NCI-H2029 (cell line): ENCODE data around the gene ARHGAP6.
"Not testable (repeated sequence)": the region's sequence is repeated elsewhere in the genome, so short reads cannot be mapped to it uniquely, and the experiment has no call there.

Experiments used
- DNase-seq: peaks from one replicate; lab custom pipeline; 2025; lab: John Stamatoyannopoulos, UW

The ARHGAP6 gene

DNA sequence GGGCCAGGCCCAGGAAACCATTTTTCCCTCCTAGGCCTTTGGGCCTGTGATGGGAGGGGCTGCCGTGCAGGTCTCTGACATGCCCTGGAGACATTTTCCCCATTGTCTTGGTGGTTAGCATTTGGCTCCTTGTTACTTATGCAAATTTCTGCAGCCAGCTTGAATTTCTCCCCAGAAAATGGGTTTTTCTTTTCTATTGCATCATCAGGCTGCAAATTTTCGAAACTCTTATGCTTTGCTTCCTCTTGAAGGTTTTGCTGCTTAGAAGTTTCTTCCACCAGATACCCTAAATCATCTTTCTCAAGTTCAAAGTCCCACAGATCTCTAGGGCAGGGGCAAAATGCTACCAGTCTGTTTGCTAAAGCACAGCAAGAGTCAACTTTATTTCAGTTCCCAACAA is 430.3 kb downstream of the ARHGAP6 start:
- DNase-seq: not testable (repeated sequence)

DNA sequence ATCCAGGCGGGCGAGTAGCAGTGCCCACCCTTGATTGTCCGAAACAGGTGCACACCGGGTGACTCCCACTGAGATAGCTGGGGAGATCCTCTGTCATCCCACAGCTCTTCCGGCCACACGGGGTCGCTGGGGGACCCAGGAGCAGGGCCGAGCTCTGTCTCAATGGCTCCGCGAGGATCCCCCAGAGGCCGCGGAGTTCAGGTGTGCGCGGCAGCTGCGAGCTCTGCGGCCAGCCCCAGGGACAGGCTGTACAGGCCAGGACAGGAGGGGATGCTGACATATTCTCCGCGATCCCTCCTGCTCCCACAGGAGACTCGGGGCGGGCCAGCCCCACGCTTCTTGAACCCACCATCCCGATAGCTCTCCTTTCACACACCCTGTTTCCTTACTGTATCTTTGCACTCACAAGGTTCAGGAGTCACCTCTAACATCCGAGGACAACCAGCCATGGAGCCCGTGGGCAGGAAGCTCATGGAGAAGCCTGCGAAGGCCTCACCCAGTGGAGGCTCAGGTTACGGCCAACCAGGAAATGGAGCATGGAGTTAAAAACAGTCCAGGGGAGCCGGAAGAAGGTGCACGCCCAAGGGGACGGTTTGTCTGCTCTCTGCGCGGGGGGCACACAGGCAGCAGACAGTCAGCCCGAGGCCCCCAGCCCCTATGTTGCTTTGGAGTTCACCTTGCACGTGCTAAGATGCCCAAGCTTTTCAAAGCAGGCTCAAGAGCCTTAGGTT is 450.4 kb downstream of the ARHGAP6 start:
- no peak for DNase-seq

- DNase-seq: no peak
Measured at GRCh38 chrX:11214346-11215190, 451.2 kb downstream of the ARHGAP6 start.

DNA sequence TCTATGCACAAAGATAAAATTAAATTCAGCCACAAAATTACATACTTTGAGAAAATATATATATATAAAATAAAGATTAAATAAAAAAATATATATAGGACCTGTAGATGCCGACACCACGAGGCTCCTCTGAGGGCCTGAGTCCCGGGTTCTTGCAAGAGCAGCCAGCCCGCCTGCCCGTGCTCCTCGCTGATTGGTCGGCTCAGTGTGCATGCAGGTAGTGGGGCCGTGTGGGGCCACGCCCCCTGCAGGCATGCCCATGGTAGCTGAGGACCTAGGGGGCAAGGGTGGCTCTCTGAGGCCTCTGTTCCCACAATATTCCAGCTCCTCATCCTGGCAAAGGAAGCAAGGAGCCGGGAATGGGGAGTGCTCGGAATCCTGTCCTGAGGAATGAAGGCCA is 453.0 kb downstream of the ARHGAP6 start:
- no peak for DNase-seq

DNA sequence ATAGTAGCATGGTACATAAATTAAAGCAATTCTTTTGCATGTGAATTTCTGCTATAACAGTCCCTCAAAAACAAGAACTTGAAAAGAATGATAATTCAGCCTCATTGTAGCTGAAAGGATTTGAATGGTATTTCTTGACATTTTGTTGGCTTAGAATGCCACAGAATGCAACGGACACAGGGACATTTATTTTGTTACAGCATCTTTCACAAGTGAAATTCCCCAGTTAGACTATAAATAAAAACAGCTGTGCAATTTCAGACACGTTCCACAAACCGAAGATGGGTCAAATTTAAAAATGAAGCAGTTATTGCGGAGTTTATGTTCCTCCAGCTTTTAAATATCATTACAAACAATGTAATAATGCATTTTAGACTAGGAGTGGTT is 455.3 kb downstream of the ARHGAP6 start:
- no peak for DNase-seq

GRCh38 chrX:11209798-11210414 is 455.8 kb downstream of the ARHGAP6 start:
- no peak for DNase-seq

GRCh38 chrX:11206716-11207115 is 459.0 kb downstream of the ARHGAP6 start:
- DNase-seq: no peak

DNA sequence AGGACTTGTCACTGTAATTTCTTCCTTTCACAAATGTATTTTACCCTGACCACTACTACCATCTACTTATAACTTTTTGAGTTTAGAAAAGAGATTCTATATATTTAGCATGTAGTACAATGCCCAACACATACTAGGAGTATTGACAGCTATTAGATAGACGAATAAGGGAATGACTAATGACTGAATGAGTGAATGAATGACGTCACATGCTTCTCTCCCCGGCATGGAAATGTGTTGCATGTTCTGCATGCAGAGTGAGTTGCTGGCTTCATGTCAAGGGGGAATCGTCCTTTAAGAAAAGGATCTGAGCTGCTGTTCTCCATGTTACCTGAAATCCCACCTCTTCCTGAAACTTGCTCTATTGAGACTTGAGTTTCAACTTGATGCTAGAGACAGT is 459.9 kb downstream of the ARHGAP6 start:
- DNase-seq: no peak

GRCh38 chrX:11197671-11198070 is 468.0 kb downstream of the ARHGAP6 start:
- no peak for DNase-seq

DNA sequence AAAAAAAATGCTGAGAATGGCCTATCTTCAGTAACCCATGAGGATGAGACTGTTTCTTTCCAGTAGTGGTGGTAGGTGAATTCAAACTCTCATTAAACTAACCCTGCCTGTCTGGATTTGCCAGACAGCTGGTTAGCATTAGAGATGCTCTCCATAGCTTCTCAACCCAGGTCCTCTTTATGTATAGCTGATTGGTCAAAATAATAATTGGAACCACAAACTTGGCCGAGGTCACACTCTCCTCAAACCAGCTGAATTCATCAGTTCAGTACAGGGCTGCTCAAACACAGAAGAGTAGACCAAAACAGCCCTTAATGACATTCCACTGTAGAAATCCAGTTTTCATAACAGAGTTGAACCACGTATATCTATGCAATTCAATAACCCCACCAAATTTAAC is 469.2 kb downstream of the ARHGAP6 start:
- no peak for DNase-seq

- DNase-seq: peak; percentile 6
Measured at GRCh38 chrX:11193035-11193469, 472.7 kb downstream of the ARHGAP6 start.

DNA sequence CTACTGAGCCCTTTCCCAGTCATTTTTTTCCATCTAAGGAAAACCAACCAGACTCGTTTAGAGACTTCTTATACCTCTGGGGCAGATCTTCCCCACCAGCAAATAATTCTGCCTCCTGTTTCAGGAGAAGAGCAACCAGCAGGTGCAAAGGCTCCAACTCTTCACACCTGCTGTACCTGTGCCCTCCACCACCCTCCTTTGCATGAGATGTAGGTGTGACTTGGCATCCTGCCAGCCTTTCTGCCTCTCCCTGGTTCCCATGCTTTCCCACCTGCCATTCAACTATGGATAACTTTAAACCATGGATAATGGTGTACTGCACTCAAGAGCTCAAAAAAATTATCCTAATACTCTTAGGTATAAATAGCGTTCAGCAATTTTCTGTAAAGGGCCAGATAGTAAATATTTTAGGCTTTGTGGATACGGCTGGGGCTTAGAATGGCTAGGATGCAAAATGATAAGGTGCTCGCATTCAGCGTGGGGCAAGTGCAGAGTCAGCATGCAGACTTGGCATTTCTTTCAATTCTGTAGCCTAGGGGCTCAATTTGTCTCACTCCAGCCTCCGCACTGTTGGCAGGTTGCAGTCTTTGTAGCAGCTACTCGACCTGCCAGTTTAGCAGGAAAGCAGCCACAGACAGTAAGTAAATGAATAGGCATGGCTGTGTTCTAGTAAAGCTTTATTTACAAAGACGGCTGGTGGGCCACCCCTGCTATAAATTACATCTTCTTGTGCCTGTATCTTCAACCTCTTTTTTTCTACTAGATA is 474.8 kb downstream of the ARHGAP6 start:
- DNase-seq: peak; percentile 74

DNA sequence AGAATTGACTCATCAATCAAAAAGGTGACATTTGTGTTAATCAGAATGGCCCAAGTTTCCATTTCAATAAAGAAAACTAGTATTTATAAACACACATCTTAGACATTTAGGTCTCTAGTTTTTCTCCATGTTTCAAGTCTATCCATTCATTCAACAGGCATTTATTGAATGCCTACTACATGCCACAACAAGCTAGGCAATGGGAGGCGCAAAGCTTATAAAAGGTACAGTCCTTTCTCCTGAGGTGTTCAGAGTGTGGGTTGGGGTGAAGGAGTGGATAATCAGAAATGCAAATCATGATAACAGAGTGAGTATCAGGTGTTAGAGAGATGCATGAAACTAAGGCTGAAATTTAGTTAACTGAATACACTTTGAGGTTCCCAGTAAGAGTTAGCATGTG is 476.6 kb downstream of the ARHGAP6 start:
- no peak for DNase-seq

DNA sequence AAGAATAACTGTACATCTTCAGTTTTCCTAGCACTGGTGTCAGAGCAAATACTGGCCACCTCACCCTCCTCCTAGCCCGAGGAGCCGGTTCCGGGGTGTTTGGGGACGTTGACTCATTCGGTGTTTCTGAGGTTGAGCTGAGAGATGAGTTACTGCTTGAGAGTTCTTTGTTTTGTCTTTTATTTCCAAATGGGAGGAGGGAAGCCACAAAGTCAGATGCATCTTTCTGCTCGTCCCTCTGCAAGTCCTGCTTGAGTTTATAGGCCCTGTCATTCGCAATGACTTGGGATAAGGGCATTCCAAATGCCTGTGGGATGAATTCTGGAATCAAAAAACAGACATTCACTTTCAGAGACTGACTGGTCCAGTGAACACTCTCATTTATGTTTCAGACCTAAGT is 477.1 kb downstream of the ARHGAP6 start:
- no peak for DNase-seq

DNA sequence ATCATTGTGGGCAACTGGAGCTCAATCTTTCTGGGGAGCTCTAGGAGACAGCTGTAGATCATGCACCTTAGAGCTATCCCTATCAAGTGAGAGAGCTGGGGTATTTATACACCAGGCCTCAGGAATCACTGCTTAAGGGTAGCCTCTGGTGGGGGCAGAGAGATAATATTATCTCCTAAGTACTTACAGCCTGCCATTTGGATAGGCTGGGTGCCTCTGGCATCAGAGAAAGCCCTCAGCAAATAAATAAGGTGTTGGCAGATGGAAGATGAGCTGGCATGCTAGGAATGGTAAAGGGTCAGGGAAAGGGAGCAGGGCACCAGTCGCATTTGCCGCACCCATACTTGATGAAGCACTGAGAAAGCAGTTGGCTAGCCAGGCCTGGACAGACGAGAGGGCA is 478.7 kb downstream of the ARHGAP6 start:
- no peak for DNase-seq

- no peak for DNase-seq
Measured at GRCh38 chrX:11185861-11186260, 479.9 kb downstream of the ARHGAP6 start.

DNA sequence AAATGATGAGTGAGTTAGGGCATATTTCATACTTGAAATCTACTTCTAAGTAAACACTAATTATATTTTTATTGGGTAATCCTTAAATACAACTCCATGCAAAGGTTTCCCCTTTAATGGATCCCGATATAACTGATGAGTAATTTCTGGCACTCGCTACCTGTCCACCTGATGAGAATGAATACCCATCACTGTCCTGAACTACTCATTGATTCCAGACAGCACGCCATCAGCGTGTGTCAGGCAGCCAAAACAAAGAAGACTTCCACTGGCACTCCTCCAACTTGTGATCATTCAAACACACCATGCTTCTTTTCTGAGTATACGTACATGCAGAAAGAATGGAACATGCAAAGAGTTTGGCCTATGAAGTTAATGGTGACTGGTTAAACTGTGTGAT is 485.1 kb downstream of the ARHGAP6 start:
- DNase-seq: peak; percentile 13

- DNase-seq: no peak
Measured at GRCh38 chrX:11172415-11172814, 493.3 kb downstream of the ARHGAP6 start.

DNA sequence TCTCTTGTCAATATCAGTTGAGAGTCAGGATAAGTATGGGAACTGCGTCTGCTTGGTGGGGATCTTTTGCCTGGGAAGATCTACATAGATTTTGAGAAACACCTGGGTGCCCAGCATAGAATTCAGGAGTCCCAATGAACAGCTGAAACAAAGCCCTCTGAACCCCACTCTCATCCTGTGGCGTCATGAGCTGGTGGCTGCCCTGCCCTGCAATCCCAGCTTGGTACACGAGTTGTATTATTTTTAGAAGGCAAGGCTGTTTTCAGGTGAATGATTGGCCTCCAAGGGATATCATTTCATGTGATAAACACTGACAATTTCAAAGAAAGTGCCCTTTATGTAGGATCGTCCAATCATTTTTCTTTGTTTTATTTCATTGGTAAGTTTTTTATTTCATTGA is 493.8 kb downstream of the ARHGAP6 start:
- no peak for DNase-seq

- DNase-seq: no peak
Measured at GRCh38 chrX:11164433-11164832, 501.3 kb downstream of the ARHGAP6 start.

- DNase-seq: no peak
Measured at GRCh38 chrX:11159149-11159548, 506.6 kb downstream of the ARHGAP6 start.
